D341Med (cell line): ENCODE data around the gene USP20.
"Not testable (repeated sequence)": the region's sequence is repeated elsewhere in the genome, so short reads cannot be mapped to it uniquely, and the experiment has no call there.

Source experiments
- DNase-seq: peaks from one replicate; pipeline ENCODE4 v3.0.0; 2012; ENCODE audit warnings: low spot score

Gene USP20

DNA sequence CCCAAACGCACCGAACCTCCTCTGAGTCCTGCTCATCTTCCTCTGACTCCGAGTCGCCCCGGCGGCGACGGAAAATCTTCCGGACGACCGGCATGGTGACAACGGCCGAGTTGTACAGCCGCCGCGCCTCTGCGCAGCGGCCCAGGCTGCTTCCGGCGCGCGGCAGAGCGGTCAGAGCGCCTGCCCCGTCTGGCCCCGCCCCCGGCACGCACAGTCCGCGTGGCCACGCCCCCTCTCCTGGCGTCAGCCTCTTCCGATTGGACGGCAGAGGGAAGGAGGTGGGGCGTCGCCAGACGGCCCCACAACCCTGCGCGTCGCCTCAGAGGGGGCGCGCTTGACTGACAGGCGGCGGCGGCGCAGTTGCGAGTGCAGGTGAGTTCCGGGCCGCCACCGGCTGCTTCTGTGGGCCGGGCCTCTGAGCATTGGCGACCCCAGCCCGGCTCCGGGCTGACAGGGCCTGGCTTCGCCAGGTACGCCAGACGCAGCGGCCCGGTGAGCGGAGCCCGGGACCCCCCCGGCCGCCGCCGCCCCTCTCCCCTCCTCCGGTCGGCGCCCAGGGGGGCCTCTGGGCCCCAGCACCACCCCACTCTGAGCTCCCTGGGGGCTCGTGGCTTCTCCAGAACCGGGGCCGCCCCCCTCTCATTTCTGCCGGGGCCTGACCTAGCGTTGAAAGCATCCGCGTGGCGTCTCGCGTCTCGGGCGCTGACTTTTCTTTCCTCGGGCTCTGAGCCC is at the start of gene USP20, which contains the start of gene C9orf78:
TSS of gene USP20 (plus strand) at position 331 of the 732 bp plus-strand sequence. CDS start 17,098 bp downstream, outside the sequence.
TSS of gene C9orf78 (minus strand) at position 148 of the 732 bp plus-strand sequence. CDS start at position 94, 54 bp downstream.
- peak; percentile 100 for DNase-seq

DNA sequence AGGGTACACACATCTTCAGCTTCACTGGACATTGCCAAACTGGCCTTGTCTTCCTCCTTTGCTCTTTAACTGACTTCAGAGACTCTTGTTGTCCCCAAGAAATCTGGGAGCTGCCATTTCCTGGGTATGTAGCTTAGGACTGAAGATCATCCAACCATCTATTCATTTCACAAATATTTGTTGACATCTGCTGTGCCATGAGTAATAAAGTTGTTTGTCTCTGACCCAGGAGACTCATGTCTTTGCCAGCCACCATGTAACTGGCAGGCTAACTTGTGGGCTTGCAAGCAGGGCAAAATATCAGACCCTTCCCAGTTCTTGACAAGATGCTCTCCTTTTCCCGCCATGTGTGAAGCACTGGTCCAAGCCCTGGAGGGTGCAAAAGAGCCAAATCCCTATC is 49.4 kb upstream of the USP20 start:
- no peak for DNase-seq

DNA sequence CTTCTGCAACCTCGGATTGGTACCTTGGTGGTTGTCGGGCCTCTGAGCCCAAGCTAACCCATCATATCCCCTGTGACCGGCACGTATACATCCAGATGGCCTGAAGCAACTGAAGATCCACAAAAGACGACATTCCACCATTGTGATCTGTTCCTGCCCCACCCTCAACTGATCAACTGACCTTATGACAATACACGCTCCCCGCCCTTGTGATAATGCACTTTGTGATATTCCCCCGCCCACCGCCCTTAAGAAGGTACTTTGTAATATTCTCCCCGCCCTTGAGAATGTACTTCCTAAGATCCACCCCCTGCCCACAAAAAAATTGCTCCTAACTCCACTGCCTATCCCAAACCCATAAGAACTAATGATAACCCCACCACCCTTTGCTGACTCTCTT is 48.8 kb upstream of the USP20 start:
- DNase-seq: no peak

DNA sequence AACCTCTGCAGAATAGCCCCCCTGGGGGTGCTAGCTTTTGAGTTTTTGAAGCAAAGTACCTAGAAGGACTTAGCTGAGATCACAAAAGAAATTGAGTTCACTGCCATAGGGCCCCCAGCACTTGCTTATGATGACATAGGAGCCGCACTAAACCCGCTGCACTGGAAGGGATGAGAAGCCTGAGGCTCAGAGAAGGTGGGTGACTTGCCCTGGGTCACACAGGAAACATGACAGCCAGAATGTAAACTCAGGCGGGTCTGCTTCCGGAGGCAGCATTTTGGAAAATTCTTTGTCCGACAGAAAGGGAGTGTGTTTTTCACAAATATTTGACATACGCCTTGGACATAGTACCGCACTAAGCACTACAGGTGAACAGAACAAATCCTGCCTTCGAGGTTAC is 40.7 kb upstream of the USP20 start:
- no peak for DNase-seq

DNA sequence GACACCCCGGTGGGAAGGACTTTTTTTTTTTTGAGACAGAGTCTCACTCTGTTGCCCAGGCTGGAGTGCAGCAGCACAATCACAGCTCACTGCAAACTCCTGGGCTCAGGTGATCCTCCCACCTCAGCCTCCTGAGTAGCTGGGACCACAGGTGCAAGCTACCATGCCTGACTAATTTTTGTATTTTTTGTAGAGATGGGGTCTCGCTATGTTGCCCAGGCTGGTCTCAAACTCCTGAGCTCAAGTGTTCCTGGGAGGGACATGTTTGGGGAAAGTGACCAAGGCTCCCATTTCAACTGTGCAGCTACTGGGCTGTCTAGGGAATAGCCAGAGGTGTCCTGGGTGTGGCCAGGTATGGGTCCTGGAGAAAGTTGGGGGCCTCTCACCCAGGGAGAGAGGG is 39.2 kb upstream of the USP20 start:
- DNase-seq: not testable (repeated sequence)

DNA sequence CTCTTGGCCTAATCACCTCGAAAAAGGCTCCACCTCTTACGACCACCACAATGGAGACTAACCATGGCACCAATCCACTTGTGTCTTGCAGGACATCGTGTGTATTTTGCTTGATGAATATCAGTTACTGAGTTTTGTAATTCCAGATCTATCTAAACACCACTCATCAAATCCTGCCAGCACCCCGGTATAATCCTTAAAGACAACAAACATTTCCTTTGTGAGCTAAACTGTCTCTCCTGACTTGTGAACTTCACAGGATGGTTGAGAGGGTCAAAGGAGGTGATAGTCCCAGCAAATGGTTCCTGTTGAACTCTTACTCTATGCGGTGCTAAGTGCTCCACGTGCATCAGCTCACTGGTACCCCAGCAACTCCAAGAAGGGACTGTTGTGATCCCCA is 36.3 kb upstream of the USP20 start:
- no peak for DNase-seq

DNA sequence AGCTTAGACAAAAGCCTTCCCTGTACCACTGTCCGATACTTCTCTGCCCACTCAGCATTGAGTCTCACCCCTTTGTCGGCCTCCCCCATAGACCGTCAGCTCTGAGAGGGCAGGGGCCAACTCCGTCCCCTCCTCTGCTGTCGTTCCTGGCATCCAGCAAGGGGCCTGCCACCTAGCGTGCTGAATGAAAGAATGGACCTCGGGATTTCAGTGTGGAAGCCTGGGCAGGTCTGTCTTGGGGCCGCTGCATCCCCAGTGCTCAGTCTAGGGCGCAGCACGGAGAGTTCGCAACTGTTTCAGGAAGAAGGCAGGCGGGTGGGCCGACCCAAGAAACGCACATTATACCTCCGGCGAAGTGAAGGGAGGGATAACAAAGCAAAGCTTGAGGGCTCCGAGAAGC is 33.8 kb upstream of the USP20 start:
- DNase-seq: no peak

DNA sequence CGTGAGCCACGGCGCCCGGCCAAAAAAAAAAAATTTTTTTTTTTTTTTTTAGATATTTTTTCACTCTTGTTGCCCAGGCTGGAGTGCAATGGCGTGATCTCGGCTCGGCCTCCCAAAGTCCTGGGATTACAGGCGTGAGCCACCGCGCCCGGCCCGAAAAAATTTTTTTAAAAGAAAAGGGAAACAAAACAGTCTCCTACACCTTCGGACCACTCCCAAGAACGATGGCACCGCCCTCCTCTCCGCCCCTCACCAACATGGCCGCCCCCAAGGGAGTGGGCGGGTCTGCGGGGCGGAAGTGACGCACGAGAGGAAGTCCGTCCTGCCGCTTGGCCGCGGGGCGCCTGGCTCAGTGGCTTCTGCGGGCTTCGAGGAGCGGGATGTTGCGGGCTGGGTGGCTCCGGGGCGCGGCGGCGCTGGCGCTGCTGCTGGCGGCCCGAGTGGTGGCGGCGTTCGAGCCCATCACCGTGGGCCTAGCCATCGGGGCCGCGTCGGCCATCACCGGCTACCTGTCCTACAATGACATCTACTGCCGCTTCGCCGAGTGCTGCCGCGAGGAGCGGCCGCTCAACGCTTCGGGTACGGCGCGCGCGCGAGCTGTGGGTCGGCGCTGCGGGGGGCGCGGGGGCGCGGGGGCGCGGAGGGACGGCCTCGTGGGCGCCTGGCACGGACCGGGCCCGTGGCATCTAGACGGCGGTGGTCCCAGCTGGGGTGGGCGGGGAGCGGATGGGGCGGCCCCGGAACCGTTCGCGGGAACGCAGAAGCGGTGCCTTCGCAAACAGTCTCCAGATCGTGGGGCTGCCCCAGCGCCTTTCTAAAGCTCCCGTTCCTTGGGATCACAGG is 32.2 kb upstream of the USP20 start, which contains the start of gene TOR1B:
TSS of gene TOR1B (plus strand) at position 352 of the 843 bp plus-strand sequence. CDS start at position 381, 29 bp downstream.
- DNase-seq: peak; percentile 96

DNA sequence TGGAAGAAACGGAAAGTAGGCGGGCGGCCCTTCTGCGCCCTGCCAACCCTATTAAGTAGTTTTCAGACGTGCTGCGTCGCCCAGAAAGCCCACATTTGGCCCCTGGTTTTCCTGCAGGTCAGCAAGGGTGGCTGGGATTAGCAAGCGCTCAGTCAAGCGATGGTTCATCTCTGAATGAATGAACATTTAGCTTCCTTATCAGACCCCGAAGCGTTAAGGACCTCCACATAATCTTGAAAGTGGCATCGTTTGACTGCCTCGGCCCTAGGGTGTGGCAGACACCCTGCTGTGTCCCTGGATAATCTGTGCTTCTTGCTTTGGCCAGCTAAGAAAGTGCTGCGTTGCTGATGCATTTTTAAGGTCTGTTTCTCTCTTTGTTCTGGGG is 31.6 kb upstream of the USP20 start:
- no peak for DNase-seq

DNA sequence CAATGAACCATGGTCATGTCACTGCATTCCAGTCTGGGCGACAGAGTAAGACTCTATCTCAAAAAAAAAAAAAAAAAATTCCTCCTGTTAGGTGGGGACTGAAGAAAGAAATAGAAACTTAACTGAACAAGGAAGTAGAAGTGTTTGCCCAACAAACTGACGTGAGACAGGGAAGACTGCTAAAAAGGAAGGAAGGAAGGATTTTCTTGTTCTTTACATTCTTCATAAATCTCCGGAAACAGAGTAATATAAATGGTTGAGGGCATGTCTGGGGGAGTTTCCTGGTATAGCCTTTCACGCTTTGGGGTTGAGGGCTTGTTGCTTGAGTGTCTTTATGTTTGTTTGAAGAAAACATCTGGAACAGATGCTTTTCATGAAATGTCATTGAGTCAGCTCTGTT is 29.2 kb upstream of the USP20 start:
- DNase-seq: no peak

DNA sequence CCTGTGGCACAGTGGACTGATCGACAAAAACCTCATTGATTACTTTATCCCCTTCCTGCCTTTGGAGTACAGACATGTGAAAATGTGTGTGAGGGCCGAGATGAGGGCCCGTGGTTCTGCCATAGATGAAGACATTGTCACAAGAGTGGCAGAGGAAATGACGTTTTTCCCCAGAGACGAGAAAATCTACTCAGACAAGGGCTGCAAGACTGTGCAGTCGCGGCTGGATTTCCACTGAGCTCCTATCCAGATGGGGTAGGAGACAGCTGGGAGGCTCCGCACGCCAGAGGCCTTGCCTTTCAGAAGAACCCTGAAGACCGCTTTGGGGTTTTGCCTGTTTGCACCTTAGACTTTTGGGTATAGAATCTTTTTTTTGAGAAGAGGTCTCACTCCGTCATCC is 25.9 kb upstream of the USP20 start:
- peak; percentile 52 for DNase-seq

DNA sequence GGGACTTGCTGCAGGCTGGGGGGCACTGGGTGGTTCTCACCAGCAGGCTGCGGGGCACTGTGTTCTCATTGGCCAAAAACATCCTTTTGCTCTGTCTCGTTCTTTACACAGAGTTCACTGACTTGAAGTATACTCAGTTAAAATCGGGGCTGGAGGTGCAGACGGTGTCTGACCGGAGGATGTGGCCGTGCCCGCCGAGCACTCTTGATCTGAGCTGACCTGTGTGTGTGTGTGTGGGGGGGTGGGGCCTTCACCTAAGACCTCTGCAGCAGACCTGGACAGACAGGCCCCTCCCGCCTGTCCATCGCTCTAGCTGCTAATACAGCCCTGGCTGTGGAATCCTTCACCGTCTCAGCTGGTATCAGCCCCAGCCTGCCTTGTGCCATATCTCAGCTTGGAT is 25.1 kb upstream of the USP20 start:
- no peak for DNase-seq

DNA sequence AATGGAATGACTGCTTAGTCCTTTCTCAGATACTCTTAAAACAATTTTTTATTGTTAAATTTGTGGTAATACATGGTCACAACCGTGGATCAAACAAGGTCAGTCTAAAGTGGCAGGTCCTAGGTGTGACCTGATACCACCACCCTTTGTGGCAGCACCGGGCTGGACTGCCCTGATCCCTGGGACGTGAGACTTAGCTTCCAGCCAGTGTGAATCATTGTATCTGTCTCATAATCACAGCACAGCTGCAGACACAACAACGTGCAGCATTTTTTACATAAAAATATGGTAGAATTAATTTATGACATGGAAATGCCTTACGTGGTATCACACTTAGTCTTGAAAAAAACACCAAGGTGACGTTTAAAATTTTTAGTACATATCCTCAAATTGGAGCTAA is 24.5 kb upstream of the USP20 start:
- no peak for DNase-seq

DNA sequence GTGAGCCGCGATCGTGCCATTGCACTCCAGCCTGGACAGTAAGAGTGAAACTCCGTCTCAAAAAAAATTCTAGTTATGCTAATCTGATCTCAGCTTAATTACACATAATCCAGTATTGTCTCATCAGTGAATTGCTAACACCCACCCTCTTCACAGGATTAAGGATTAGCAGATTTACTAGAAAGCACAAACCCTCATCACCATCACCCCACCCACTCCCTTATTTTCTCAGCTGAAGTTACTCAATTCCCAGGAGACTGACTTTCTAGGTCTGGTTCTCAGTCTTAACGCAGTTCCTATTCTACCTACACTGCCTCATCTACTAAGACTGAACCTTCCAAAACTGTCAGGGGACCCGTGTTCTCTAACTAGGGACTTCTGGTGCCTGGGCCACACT is 23.3 kb upstream of the USP20 start:
- DNase-seq: peak; percentile 76

DNA sequence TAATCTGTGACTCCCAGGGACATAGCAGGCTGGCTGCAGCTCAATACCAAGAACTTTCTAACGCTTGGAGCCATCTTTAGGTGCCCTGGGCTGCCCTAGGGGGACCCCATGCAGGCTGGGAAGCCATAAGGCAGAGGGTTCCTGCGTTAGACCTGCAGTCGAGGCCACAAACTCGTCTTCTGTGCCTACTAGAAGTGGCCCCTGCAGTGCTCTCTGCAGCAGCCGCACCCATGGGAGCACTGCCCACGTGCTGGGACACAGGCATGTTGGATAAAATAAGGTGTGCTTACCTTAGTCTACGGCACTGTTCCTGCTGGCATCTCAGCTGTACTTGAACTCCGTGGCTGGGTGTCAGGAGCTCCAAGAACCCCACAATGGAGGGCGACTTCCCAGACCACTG is 22.9 kb upstream of the USP20 start:
- no peak for DNase-seq

DNA sequence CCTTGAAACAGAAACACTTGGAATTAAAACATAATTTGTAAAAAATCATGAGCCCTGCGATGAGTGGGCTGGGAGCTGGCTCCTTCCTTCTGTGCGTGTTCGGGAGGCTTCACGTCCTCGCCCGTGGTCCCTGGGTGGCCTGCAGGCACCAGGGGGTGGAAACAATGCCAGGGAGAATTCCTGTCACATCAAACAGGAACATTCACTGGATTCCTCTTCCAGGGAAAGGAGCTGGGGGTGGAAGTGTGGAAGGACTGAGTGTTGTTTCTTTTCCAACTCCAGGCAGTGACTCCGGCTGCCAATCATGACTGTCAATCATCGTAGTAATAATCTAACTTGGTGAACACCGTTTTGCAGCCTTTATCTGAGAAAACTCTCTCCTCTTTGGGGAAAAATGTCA is 21.6 kb upstream of the USP20 start:
- no peak for DNase-seq

DNA sequence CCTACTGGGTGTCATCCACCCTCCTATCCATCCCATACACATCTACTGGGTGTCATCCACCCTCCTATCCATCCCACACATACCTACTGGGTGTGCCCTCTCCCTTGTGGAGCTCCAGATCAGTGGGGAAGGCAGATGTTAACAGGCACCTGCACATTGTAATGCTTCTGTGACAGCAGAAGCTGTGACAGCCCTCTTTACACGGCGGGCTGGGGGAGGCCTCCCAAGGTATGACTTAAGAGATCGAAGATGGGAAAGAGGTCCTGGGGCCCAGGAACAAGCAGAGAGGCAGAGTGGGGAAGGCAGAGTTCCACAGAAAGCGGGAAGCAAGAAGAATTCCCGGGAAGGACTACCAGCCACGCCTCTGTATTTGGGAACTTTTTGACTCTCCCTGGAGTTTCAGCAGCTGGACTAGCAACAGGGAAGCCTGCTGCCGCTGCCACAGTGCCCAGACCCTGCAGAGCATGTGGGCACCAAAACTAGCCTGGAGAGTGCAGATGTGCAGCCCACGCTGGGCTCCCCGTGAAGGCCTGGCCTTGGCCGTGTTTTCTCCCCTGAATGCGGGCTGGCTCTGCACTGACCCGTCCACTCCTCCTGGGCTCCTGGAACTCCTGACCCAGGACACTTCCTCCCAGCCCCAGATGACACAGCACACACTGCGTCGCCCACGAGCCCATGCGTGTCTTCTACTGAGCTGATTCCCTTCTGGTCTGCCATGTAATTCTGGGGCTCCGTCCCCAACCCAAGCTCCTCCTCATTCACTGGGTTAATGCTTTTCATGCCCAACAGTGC is 20.6 kb upstream of the USP20 start:
- no peak for DNase-seq

DNA sequence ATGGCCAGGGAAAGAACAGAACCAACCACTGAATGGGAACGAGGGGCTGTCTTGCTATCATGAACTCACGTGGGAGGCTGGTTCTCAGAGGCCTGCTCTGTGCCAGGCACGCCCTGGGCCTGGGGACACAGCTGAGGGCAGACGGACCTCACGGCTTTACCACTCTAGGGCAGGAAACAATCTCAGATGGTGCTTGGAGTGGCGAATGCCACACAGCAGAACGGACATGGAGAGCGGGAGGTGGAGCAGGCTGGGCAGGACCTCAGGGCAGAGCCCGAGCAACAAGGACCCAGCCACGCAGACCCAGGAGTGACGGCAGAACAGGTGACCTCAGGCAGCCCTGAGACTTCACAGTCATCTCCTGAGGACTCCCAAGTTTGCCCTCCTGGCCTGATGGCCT is 20.0 kb upstream of the USP20 start:
- DNase-seq: no peak

DNA sequence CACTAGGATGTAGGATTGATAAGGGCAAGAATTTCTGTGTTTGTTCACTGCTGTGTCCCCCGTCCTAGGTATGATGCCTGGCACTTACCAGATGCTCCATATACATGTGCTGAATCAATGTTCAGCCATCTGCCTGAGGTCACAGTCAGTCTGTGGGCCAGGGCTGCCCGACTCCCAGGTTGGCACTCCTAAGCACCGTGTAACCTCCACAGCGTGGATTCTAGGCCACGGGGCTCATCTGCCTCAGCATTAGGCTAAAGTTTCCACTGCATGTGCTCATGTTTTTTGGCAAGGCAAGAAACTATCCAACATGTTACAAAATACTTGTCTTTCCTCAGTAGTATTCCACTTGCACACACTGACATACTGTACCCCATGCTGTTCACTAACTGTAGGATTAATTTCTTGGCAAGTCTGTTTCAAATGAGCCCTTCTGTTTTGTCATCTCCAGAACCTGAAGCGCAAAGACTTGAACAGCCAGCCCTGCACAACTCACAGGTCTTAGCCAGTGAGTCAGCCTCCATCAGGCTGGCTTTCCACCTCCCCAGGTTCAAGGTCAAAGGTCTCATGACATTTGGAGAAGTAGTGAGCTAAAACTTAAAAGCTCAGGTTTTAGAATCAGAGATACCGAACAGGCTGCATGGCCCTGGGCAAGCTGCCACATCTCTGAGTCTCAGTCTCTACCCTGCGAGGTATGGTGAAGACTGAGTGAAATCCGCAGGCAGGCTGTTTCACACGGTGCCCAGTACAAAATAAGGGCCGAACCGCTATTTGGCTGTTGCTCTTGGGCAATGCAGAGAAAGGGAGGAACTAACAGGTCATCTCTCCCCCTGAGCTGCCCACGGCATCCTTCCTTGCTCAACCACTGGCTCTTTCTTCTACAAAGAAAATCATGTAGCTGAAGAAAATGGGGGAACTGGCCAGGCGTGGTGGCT is 18.5 kb upstream of the USP20 start:
- DNase-seq: no peak

DNA sequence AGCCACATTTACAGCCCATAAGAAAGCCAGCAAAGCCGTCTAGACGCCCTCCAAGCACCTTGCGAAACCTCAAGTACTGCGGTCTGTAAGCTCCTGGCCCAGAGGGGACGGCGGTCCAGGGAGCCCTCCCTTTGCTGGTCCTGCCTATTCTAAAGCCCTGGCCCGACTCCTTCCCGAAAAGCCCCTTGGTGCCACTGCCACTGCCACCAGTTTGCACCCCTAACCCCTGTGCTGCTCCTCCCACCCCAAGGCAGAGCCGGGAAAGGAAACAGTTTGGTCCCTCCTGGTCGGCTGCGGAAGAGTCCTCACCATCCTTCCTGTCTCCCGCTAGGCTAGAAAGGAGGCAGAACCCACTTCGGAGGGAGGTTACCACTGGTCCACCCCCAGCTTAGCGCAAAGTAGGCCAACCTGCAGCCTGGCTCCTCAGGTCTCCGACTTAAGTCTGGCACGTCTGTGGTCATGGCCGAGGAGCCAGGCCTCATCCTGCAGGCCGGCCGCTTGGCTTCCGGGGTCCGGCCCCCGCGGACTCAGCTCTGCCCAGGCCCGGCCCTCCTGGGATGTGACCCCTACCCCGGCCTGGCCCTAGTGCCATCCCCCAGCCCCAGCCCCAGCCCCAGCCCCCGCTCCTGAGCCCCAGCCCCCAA is 12.2 kb upstream of the USP20 start:
- no peak for DNase-seq

DNA sequence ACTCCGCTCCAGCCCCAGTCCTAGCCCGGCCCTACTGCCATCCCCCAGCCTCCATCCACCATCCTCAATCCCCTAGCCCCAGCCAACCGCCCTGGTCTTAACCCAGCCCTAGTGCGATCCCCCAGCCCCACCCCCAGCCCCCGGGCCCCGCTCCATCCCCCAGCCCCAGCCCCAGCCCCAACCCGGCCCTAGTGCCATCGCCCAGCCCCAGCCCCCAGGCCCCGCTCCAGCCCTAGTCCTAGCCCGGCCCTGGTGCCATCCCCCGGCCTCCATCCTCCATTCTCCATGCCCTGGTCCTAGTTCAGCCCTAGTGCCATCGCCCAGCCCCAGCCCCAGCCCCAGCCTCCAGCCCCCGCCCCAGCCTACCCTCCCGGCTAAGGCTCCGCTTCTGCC is 11.7 kb upstream of the USP20 start:
- DNase-seq: no peak
